ENCODE results near the gene TCF23. TPM values are rescaled to one million over a fixed set of nuclear protein-coding genes. Genes with fewer than 3 reads are reported as not detected.

The TCF23 gene
- total RNA-seq, 1 experiment from 2014 or later, result 0.13 TPM

DNA sequence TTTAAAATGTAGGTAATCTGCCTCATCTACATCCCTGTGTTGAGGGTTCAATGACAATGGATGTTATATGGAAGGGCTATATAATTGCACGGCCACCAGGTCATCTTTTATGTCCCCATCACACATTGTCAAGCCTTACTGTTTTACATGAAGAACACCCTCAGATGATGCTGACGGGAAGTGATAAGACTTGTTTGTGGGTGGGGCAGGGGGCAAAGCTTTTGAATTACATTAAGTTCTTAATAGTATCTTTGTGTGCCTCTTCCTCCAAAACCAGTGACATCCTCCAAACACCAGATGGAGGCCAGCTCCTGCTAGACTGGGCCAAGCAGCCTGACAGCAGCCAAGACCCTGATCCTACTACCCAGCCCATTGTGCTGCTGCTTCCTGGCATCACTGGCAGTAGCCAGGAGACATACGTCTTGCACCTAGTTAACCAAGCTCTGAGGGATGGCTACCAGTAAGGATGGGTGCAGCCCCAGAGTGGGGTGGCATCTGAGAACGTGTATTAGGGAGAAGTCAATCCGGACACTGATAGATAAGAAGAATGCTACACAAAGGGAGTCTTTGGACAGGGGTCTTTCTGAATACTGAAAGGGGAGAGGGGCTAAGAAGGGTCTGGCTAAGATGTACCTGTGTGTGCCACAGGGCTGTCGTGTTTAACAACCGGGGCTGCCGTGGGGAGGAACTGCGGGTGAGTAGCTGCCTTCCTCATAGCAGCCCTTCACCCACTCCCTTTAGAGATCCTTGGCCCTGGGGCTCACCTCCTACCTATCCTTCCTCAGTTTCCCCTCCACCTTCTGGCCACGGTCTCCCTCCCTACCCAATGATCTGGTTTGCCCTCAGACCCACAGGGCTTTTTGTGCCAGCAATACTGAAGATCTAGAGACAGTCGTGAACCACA lies 19.9 kb upstream of the TCF23 start:
- TF ChIP-seq NFATC4 (CRISPR knock-in tag; IDR thresholded peaks at IDR 0.05), result no peak
- no peak for TF ChIP-seq ESRRA (CRISPR knock-in tag; IDR thresholded peaks at IDR 0.05; ENCODE audit: borderline replicate concordance)
- no peak for TF ChIP-seq EMX1 (CRISPR knock-in tag; IDR thresholded peaks at IDR 0.05)
- TF ChIP-seq, protein P1, sequence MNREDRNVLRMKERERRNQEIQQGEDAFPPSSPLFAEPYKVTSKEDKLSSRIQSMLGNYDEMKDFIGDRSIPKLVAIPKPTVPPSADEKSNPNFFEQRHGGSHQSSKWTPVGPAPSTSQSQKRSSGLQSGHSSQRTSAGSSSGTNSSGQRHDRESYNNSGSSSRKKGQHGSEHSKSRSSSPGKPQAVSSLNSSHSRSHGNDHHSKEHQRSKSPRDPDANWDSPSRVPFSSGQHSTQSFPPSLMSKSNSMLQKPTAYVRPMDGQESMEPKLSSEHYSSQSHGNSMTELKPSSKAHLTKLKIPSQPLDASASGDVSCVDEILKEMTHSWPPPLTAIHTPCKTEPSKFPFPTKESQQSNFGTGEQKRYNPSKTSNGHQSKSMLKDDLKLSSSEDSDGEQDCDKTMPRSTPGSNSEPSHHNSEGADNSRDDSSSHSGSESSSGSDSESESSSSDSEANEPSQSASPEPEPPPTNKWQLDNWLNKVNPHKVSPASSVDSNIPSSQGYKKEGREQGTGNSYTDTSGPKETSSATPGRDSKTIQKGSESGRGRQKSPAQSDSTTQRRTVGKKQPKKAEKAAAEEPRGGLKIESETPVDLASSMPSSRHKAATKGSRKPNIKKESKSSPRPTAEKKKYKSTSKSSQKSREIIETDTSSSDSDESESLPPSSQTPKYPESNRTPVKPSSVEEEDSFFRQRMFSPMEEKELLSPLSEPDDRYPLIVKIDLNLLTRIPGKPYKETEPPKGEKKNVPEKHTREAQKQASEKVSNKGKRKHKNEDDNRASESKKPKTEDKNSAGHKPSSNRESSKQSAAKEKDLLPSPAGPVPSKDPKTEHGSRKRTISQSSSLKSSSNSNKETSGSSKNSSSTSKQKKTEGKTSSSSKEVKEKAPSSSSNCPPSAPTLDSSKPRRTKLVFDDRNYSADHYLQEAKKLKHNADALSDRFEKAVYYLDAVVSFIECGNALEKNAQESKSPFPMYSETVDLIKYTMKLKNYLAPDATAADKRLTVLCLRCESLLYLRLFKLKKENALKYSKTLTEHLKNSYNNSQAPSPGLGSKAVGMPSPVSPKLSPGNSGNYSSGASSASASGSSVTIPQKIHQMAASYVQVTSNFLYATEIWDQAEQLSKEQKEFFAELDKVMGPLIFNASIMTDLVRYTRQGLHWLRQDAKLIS (CRISPR knock-in tag; IDR thresholded peaks at IDR 0.05; ENCODE audit: borderline replicate concordance), result no peak
- TF ChIP-seq, protein P2, sequence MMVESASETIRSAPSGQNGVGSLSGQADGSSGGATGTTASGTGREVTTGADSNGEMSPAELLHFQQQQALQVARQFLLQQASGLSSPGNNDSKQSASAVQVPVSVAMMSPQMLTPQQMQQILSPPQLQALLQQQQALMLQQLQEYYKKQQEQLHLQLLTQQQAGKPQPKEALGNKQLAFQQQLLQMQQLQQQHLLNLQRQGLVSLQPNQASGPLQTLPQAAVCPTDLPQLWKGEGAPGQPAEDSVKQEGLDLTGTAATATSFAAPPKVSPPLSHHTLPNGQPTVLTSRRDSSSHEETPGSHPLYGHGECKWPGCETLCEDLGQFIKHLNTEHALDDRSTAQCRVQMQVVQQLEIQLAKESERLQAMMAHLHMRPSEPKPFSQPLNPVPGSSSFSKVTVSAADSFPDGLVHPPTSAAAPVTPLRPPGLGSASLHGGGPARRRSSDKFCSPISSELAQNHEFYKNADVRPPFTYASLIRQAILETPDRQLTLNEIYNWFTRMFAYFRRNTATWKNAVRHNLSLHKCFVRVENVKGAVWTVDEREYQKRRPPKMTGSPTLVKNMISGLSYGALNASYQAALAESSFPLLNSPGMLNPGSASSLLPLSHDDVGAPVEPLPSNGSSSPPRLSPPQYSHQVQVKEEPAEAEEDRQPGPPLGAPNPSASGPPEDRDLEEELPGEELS (CRISPR knock-in tag; IDR thresholded peaks at IDR 0.05), result no peak
- no peak for TF ChIP-seq ELF4 (CRISPR knock-in tag; IDR thresholded peaks at IDR 0.05; ENCODE audit: low read depth)
- TF ChIP-seq, protein P3, sequence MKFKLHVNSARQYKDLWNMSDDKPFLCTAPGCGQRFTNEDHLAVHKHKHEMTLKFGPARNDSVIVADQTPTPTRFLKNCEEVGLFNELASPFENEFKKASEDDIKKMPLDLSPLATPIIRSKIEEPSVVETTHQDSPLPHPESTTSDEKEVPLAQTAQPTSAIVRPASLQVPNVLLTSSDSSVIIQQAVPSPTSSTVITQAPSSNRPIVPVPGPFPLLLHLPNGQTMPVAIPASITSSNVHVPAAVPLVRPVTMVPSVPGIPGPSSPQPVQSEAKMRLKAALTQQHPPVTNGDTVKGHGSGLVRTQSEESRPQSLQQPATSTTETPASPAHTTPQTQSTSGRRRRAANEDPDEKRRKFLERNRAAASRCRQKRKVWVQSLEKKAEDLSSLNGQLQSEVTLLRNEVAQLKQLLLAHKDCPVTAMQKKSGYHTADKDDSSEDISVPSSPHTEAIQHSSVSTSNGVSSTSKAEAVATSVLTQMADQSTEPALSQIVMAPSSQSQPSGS (CRISPR knock-in tag; IDR thresholded peaks at IDR 0.05; ENCODE audit: borderline replicate concordance, low read depth), result no peak
- no peak for TF ChIP-seq ZBTB43 (CRISPR knock-in tag; IDR thresholded peaks at IDR 0.05)
- TF ChIP-seq GRHL2 (CRISPR knock-in tag; IDR thresholded peaks at IDR 0.05; ENCODE audit: insufficient replicate concordance, severe bottlenecking), result no peak
- POLR2A ChIA-PET, result no interaction called here
- H3K4me3 Mint-ChIP-seq, result no peak overlapping the region
- ATAC-seq (no peak), DNase-seq (ENCODE audit: low spot score) (no peak)
- peaks cover 21% of the 10 kb centered on the region for H3K36me3 Mint-ChIP-seq
- H3K27me3 Mint-ChIP-seq (ENCODE audit: low read depth), result peaks cover 13% of the 10 kb centered on the region; the same call in 1 of the 2 replicates
- no peaks in the 10 kb centered on the region for H3K9me3 Mint-ChIP-seq
- CTCF ChIA-PET, result interaction anchor here (1.2 to 2.0 kb wide), 2 partner anchors 41 to 62 kb away, joined by 4 read pairs; no protein-coding TSS in a partner anchor
- H3K4me1 Mint-ChIP-seq, result peaks cover 20% of the 10 kb centered on the region
- no peak overlapping the region for H3K27ac Mint-ChIP-seq

DNA sequence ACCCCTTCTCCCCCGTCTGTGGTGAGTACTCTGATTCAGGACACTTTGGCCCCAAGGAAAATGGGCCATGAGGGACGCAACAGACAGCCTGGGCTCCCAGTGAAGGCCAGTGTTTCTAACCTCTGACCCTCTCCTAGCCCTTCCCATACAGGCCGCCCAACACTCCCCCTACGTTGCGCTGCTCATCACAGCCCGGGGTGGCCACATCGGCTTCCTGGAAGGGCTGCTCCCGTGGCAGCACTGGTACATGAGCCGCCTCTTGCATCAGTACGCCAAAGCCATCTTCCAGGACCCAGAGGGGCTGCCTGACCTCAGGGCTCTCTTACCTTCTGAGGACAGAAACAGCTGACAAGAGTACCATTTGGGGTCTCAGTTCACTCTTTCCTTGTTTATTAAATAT lies 18.4 kb upstream of the TCF23 start:
- ATAC-seq (no peak), DNase-seq (ENCODE audit: low spot score) (no peak)
- CTCF ChIA-PET, result no interaction called here
- Mint-ChIP-seq H3K4me3 (no peak overlapping the region), H3K4me1 (peaks cover 14% of the 10 kb centered on the region), H3K9me3 (no peaks in the 10 kb centered on the region), H3K27ac (no peak overlapping the region), H3K36me3 (peaks cover 21% of the 10 kb centered on the region), H3K27me3 (ENCODE audit: low read depth) (peaks cover 2% of the 10 kb centered on the region; the same call in 1 of the 2 replicates)
- POLR2A ChIA-PET, result no interaction called here
- TF ChIP-seq FOXK1 (CRISPR knock-in tag; IDR thresholded peaks at IDR 0.05) (no peak), RELA (CRISPR knock-in tag; IDR thresholded peaks at IDR 0.05; ENCODE audit: borderline replicate concordance) (no peak), OVOL2 (CRISPR knock-in tag; IDR thresholded peaks at IDR 0.05; ENCODE audit: borderline replicate concordance) (no peak), SMAD4 (CRISPR knock-in tag; IDR thresholded peaks at IDR 0.05) (no peak), CREB1 (CRISPR knock-in tag; IDR thresholded peaks at IDR 0.05) (no peak), ZNF232 (CRISPR knock-in tag; IDR thresholded peaks at IDR 0.05) (no peak), ZMAT4 (CRISPR knock-in tag; IDR thresholded peaks at IDR 0.05) (no peak), ZNF219 (CRISPR knock-in tag; IDR thresholded peaks at IDR 0.05; ENCODE audit: borderline replicate concordance) (no peak), ZNF138 (CRISPR knock-in tag; conservative IDR thresholded peaks at IDR 0.05) (no peak), TEAD1 (CRISPR knock-in tag; IDR thresholded peaks at IDR 0.05) (no peak), ZNF121 (CRISPR knock-in tag; IDR thresholded peaks at IDR 0.05) (no peak), EMX1 (CRISPR knock-in tag; IDR thresholded peaks at IDR 0.05) (no peak)
- TF ChIP-seq, protein P4, sequence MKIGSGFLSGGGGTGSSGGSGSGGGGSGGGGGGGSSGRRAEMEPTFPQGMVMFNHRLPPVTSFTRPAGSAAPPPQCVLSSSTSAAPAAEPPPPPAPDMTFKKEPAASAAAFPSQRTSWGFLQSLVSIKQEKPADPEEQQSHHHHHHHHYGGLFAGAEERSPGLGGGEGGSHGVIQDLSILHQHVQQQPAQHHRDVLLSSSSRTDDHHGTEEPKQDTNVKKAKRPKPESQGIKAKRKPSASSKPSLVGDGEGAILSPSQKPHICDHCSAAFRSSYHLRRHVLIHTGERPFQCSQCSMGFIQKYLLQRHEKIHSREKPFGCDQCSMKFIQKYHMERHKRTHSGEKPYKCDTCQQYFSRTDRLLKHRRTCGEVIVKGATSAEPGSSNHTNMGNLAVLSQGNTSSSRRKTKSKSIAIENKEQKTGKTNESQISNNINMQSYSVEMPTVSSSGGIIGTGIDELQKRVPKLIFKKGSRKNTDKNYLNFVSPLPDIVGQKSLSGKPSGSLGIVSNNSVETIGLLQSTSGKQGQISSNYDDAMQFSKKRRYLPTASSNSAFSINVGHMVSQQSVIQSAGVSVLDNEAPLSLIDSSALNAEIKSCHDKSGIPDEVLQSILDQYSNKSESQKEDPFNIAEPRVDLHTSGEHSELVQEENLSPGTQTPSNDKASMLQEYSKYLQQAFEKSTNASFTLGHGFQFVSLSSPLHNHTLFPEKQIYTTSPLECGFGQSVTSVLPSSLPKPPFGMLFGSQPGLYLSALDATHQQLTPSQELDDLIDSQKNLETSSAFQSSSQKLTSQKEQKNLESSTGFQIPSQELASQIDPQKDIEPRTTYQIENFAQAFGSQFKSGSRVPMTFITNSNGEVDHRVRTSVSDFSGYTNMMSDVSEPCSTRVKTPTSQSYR (CRISPR knock-in tag; IDR thresholded peaks at IDR 0.05), result no peak
